Stimulated activated CD8-positive, alpha-beta memory T cell treated with anti-CD3 and anti-CD28 coated beads, Interleukin-4, amount 100 ng/mL, for 1 hour (primary cell): ENCODE results near the gene DBNDD2.

Experiments used
- DNase-seq, 2 donors: peaks; one replicate each; pipeline ENCODE4 v3.0.0-alpha.2; 2020; ENCODE audit warnings: low read depth in 2 of 2, low spot score in 1 of 2

Gene DBNDD2

GRCh38 chr20:45415822-45416637, 7.9 kb downstream of the DBNDD2 start, which contains the start of gene PIGT:
PIGT (plus strand) TSS chr20:45416141; CDS start chr20:45416157, 16 bp downstream.
- DNase-seq, result peak; percentile 69 to 82

- no peak for DNase-seq
Measured at GRCh38 chr20:45416917-45417316, 8.8 kb downstream of the DBNDD2 start.

- DNase-seq, result no peak
Measured at GRCh38 chr20:45419188-45420091, 11.4 kb downstream of the DBNDD2 start.

- DNase-seq, result no peak
Measured at GRCh38 chr20:45420125-45420524, 12.0 kb downstream of the DBNDD2 start.

GRCh38 chr20:45423700-45424099, 15.6 kb downstream of the DBNDD2 start:
- no peak for DNase-seq

GRCh38 chr20:45425561-45425960, 17.5 kb downstream of the DBNDD2 start:
- no peak for DNase-seq

- DNase-seq, result no peak
Measured at GRCh38 chr20:45426320-45427016, 18.4 kb downstream of the DBNDD2 start.

GRCh38 chr20:45427236-45428149, 19.4 kb downstream of the DBNDD2 start:
- no peak for DNase-seq

GRCh38 chr20:45429618-45430017, 21.5 kb downstream of the DBNDD2 start:
- no peak for DNase-seq

GRCh38 chr20:45432294-45432693, 24.2 kb downstream of the DBNDD2 start:
- no peak for DNase-seq

GRCh38 chr20:45433316-45433715, 25.2 kb downstream of the DBNDD2 start:
- DNase-seq, result no peak

GRCh38 chr20:45433976-45434375, 25.9 kb downstream of the DBNDD2 start:
- no peak for DNase-seq

- peak; percentile 78 to 82 for DNase-seq
Measured at GRCh38 chr20:45436732-45437485, 28.8 kb downstream of the DBNDD2 start.

- DNase-seq, result no peak
Measured at GRCh38 chr20:45440424-45440823, 32.3 kb downstream of the DBNDD2 start.

GRCh38 chr20:45440891-45441685, 33.0 kb downstream of the DBNDD2 start:
- no peak for DNase-seq

GRCh38 chr20:45441746-45442145, 33.7 kb downstream of the DBNDD2 start:
- DNase-seq, result no peak

- no peak for DNase-seq
Measured at GRCh38 chr20:45444050-45444449, 36.0 kb downstream of the DBNDD2 start.

GRCh38 chr20:45445805-45446562, 37.9 kb downstream of the DBNDD2 start:
- DNase-seq, result no peak
